CD4-positive, alpha-beta T cell treated with Interleukin-4 for 1 hour (primary cell): Measurements from ENCODE around the gene INSM1.

Experiments used
- DNase-seq, 2 donors: peaks; one replicate each; pipeline ENCODE4 v3.0.0-alpha.2; 2020 to 2022

Gene INSM1

DNA sequence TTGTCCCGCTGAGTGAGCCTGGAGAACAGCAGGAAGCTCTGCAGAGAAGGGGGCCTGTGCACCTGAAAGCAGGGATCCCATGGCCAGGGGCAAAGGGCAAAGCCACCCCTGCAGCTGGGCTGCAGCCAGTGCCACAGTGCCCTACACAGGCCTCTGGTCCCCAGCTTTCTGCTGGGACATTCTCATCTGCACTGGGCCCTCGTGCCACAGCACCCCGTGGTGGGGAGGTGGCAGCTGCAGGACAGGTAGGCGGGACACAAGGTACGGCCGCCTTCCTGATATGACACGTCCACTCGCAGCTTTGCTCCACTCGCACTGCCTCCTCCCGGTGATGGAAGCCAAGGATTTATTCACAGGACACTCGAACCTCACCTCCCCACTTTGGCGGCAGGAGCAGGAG lies 27.2 kb downstream of the INSM1 start:
- no peak for DNase-seq

DNA sequence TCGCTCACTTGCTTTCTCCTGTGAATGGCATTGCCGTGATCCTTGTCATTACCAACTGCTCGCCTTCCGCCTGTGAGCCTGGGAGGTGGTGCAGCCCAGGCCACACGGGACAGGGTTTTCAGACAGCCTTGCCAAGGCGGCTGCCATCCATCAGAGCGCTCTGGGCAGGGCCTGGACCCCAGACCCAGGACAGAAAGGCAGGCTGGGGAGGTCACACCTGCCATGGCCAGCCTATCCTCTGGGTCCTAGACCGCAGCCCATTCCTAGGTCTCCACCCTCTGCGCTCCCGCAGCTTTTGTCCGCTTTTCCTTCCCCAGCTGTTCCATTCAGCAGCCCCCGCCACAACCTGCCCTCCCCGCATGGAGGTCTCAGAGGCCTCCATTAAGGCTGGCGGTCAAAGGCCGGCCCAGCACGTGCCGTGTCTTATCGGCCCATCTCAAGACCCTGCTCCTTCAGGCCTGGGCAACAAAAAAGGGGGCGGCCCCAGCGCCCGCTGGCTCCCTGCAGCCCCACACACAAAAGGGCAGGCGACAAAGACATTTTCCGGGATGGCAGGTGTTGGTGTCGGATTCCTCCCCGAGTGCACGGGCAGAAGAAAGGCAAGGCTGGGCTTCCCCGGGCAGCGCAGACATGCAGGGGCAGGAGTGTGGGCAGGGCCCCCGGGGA lies 28.1 kb downstream of the INSM1 start:
- DNase-seq, result no peak

DNA sequence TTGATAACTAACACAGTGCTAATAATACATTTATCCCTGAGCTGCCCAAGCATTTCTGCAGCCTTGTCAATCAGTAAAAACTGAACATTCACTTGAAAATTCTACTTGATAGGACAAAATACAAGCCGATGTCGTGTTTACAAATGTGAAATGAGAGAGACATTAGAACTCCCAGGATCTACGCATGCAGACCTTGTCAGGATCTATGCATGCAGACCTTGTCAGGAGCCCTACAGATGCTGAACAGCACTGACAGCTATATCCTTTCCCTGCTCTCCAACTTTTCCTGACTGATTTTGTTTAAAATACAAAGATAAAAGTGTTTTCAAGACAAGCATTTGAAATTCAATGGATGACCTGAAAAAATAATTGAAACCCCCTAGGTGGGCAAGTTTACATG lies 28.9 kb downstream of the INSM1 start:
- DNase-seq, result no peak

DNA sequence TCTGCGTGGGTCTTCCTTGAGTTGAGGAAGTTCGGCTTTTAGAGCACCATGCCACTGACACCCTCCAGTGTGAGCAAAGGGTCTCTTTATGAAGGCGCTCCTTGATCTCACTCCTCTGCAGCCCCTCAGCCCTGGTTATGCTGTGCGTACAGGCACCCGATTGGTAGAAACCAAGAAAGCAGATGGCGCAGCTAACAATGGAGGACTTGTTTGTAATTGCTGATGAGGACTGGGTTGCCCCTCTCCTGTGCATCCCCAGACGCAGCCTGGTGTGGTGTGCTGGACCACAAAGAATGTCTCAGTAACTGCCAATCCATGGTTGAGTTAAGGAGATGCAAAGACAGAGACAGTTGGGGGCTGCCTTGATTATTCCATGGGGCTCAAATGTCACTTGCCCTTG lies 30.2 kb downstream of the INSM1 start:
- DNase-seq, result no peak

DNA sequence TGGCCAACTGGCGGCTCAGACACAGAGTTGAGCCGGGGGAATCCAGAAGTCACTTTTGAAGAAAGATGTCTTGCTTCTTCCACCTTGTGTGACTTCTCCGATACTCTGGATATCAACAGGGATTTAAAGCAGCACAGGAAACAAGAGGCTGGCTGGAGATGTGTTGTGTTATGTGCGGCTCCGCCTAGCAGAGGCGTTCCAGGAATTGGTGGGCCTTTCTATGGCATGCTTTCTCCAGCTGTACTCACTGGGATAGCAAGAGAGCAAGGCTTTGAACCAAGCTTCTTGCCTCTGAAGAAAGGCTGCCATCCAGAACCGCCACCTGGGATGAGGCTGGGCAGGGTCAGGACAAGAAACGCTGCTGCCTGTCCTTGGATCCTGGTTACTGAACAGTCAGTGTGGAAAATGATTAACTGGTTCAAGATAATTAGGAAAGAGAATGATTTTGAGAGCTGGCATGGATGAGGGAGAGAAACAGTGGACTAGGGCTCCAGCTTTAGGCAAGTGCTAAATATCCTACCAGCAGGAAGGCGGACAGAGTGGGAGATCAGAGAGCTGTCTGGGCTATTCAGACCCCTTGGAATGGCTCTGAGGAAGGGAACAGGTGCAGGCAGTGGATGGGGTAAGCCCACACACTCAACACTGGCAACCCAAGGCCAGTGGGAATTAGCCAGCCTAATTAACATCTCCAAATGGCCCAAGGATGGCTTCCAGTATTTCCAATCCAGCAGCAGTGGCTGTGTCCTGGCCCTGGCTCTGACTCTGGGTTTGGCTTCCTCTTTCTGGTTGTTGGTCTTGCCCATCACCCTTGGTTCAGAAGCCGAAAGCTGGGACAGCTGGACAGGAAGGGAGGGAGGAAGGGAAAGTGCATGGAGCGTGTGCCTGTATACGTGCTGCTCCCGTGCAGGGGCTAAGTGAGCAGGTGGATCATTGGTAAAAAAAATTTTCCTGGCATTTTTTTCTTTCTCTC lies 31.9 kb downstream of the INSM1 start:
- DNase-seq, result no peak

DNA sequence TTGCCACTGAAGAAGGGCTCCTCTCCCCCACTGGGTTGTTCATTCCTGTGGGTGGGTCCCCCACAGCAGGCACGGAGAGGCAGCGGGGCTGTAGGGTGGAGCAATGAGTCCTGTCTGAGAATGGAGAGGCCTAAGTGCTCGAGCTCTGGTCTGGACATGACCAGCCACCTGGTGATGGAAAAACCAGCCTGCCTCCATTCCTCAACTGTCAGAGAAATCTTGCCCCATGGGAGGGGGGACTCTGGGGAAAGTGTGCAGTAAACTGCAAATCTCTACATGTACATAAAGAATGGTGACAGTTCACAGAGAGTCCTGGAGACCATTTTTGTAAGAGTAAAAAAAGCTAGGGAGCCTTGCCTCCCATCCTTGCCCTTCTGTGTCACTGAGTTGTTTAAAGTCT lies 34.1 kb downstream of the INSM1 start:
- no peak for DNase-seq

DNA sequence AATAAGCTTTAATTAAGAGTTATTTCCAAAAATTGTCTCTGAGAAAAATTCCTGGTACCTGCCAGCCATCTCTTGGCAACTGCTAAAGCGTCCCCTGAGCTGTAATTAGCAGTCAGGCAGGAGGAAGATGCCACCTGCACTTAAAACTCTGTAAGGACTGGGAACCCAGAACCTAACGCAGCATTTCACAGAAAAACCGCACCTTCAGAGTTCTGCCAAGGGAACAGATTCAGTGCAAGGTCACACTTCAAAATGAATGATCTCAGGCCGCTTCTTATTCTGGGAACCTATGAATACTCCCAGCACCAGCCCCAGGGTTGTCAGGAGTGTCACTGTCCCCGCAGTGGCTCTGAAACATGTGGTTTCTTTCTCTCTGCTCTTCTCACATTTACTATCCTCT lies 36.7 kb downstream of the INSM1 start:
- DNase-seq, result no peak

DNA sequence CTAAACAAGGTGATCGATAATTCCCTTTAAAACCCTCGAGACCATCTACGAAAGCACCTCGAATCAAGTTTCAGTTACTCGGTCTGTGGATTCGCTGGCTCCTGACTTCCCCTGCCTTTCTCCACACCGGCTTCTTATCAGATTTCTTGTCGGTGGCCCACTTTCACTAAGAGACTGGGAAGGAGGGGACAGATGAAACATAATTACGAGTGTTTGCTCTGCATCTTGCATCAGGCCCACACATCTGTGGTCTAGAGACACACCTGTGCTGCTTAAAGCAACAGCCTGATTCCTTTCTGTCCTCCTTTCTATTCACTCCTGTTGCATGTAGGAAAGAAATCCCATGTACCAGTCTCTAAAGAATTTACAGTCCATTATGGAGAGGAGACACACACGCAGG lies 37.7 kb downstream of the INSM1 start:
- DNase-seq, result no peak

DNA sequence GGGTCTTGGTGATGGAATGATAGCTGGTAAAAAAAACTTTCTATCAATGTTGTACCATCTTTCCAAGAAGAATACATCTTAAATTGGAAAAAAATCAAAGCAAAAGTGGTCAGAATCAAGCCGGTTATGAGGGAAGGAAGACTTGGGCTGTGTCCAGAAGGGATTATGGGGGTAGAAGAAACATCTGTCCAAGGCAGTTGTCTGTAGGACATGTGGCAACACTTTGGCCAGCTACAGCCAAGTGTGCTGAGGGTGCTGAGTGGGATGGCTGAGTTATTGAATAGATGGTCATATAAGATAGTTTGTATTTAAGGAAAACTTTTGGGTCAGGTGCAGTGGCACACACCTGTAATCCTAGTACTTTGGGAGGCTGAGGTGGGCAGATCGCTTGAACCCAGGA lies 38.4 kb downstream of the INSM1 start:
- DNase-seq, result no peak

DNA sequence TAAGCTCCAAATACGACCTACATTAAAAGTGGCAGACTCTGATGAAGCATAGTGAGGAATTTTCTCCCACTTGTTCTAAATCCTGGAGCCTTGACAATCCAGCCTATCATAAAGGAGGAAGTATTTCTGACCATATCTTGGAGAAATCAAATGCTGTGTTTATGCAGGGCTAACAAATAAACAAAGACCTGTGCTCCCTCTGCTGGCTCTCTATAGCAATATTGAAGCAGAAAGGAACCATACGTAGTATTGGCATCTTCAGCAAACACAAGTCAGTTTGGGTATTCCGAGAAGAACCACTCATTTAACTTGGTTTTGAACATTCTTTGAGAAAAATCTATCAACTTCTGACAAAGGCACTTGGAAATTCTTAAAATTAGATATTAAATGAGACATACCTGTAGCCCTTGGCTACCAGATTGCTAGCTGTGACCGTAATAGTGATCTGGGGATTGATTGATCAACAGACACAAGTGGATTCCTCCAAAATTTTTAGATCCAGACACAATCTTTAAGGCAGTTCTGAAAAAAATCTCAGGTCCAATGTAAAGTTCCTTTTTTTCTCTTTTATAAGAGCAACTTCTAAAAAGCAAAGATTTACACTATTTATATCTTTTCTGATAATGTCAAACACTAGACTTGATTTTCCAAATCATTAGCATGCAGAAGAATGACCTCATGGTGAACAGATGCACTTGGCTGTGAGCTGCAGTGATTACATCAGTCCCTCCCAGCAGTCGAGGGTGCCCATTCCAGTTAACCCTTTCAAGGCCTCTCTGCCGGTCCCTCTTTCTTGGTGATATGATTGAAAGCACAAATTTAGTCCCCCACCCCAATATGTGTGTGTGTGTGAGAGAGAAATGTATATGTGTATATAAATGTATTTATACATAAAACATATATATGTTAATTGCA lies 40.2 kb downstream of the INSM1 start:
- DNase-seq, result no peak

DNA sequence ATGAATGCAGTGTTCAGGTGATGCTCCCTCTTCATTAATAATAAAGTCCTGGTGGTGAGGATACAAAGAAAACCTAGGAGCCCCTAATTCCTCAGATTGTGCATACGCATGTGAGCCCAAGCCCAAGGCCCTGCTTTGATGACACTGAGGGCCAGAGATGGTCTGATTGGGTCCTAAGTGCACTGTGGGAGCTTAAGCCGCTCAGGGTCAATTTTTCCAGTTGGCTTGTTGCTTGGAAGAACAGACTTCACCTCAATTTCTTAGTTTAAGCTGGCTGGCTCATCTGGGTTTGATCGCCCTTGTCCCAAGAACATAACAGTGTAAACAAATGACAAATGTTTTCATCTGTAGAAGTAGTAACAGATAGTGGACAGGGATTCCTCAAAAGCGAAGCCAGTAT lies 41.4 kb downstream of the INSM1 start:
- DNase-seq, result no peak

DNA sequence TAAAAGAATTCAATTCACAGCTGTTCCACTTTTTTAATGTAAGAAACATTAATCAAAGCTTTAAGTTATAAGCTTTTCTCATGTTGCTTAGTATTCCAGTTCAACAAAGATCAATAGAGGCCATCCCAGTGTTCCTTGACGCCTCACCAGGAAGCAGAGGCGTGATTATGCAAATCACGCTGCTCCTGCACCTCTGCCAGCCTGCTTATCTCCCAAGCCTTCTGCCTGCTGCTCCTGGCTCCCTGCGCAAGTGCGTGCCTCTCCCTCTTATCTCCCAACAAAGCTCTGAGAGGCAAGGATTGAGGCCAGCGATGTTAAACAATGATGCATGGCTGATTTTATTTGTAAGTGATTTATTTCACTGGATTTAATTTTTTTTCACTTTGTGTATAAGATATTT lies 42.8 kb downstream of the INSM1 start:
- DNase-seq, result no peak

DNA sequence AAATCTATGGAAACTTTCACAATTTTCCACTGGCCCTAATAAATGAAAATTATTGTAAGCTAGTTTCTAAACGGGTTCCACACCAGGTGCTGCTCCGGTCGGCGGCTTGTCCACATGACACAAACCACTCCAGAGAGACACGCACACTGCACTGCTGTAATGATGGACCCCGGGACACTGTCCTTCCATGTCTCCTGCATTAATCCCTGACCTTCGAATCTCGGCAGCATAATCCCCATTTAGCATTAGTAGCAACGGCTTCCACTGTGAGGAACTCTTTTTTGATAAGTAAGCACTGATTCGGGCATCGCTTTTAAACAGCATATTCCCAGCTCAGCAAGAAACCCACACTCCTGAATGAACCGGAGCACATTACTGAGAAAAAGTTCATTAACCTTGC lies 43.5 kb downstream of the INSM1 start:
- DNase-seq, result no peak

DNA sequence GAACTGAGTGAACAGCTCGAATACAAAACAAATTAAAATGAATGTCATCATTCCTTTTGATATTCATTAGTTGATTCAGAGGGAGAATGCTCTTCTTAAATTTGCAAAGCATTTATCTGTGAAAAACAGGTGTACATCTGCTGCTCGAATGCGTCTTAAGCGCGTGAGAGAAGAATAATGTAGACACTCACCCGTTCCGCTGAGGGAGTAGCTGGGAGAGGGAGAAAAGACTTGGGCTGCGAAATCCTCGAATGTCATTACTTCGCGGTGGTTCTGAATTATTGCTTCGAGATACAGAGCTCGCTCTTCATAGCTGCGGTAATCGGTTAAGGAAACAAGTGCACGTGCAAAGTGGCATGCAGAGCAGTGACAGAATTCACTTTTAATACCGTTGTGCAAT lies 43.9 kb downstream of the INSM1 start:
- DNase-seq, result no peak

DNA sequence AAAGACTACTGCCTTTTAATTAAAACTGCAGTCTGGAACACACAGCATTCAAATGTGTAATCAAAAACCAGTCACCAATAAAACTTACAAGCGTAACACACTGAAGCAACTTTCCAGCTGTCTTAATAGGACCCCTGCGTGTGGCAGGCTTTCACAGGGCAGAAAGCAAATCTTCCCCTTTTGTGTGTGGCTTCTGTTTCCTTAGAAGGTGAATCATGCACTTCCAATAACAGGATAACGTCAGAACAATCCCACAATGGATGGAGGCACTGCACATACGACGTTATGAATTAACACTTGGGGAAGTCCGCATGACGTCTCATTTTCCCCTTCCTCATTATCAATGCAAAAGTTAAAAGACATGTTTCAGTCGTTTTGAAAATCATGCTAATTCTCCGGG lies 44.8 kb downstream of the INSM1 start:
- no peak for DNase-seq

DNA sequence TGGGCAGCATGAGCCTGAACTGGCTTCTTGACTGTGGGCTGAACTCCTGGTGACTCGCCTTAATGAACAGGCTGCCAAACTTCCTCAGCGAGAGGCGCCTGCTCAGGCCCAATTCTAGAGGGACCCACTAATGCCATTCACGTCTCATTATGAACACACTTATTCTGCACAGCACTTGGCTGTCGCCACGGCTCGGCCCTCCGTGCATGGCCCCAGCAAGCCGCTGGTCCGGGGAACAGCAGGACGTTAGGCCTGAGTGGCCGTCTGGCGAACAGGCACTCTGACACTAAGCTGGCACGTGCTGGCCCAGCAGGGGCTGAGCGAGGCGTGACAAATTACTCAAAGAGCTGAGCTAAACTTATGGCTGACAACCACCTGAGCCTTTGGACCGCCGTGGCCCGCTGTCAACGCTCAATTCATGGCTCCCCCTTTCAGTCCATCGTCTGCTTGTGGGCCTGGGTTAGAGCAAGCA lies 45.9 kb downstream of the INSM1 start:
- DNase-seq, result no peak

DNA sequence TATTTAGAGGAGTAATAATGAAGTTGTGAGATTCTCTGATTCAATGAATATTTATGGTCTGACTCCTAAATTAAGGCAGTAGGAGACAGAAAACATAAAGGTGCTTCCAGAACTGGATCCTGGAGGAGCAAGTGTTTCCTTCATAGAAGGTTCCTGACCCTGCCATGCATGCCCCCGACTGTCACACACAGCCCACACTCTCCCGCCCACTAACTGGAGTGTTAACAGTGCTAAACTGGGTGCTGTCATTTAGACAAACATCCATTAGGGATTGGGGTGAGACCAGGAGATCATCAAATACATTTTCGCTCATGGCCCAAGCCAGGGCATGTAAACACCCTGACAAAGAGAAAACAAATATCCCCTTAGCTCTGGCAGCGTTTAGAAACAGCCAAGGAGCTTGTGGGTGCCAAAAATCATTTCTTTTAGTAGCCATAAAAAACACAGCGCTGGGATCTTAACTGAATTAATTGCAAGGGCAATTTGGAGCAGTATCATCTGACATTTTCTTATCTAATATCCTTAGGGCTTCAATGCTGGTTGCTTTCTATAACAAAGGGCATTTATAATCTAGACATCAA lies 46.8 kb downstream of the INSM1 start:
- DNase-seq, result no peak

DNA sequence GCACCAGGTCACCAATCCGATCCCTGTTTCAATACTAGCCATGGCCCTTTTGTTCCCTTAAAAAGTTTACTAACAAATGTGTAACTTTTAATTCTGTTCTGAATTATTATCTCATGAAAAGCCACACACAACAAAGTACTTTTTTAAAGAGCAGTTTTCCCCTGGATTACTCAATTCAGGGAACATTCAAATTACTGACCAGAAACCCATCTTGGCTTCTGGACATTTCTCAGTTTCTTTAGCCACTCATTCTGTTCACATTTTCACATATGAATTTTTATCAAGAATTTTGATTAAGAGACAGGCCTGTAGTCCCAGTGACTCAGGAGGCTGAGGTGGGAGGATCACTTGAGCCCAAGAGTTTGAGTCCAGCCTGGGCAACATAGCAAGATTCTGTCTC lies 47.4 kb downstream of the INSM1 start:
- DNase-seq, result no peak

DNA sequence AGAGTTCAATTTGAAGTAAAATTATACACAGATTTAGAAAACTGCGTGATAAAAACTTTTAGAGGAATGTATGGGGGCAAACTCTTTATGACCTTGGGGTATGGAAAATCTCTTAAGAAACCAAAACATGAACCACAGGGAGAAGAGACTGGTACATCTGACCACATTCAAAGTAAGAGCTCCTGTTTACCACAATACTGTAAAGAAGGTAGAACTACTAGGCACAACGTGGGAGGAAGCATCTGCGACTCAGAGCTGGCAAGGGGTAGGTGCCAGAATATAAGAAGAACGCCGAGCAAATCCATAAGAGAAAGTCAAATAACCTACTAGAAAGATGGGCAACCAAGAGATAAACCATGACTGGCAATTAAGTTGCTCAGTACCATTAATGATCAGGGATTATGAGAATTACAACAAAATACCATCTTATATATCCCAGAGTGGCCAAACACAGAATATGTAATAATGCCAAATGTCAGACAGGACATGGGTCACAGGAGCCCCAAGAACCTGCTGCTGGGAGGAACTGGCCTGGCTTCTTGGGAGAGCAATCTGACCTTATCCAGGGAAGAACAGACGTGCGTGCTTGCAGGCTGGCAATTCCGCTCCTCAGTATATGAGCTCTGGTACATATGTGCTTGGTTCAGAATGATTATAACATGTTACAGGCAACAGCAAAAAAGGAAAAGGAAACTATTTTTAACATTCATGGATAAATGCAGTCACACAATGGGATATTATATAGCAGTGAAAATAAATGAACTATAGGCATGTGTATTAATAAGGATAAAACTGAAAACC lies 50.2 kb downstream of the INSM1 start:
- no peak for DNase-seq
